ENCODE measurements around the gene SUCLG2. TPM values are rescaled to one million over a fixed set of nuclear protein-coding genes. Genes with fewer than 3 reads are reported as not detected.
"Not testable (repeated sequence)": the region's sequence is repeated elsewhere in the genome, so short reads cannot be mapped to it uniquely, and the experiment has no call there.

The SUCLG2 gene
- total RNA-seq, 1 donor from 2014 or later, result 63.6 TPM

DNA sequence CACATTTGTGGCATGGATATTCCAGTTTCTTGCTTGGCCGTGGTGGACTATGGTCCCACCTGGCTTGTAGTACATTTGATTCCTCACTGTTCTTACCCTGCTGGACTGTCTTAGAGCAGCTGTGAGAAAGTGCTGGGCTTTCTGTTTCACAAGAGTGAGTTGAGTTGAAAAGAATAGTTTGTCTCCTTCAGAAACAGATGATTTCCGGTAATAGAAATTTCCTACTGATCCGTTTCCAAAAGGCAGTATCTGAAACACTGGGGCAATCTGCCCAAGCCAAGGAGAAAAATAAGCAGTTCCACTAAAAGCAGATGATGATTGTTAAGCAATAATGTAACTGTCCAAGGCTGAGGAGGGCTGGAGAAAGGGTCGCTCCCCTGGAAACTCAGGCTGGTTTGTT, 96.0 kb downstream of the SUCLG2 start:
- no peaks in the 10 kb centered on the region for H3K4me1 ChIP-seq
- no peak for DNase-seq (ENCODE audit: low spot score)
- Mint-ChIP-seq H3K4me3 (no peak overlapping the region), H3K27ac (no peak overlapping the region), H3K9me3 (no peaks in the 10 kb centered on the region), H3K27me3 (ENCODE audit: insufficient read depth, low read depth) (peaks cover 3% of the 10 kb centered on the region), H3K4me1 (no peaks in the 10 kb centered on the region), H3K36me3 (peaks cover 5% of the 10 kb centered on the region)
- no peaks in the 10 kb centered on the region for H3K36me3 ChIP-seq
- H3K9me3 ChIP-seq (ENCODE audit: low read depth), result no peaks in the 10 kb centered on the region
- no peak overlapping the region for H3K4me3 ChIP-seq
- no peak overlapping the region for H3K4me2 ChIP-seq
- no peaks in the 10 kb centered on the region for H3F3A ChIP-seq (ENCODE audit: low read depth)
- H3K27ac ChIP-seq, result no peak overlapping the region
- no peak for TF ChIP-seq EZH2phosphoT487 (IDR thresholded peaks at IDR 0.05)
- no peaks in the 10 kb centered on the region for H3K79me2 ChIP-seq (ENCODE audit: low read depth)
- H4K20me1 ChIP-seq (ENCODE audit: low read depth), result no peaks in the 10 kb centered on the region
- no peak overlapping the region for H2AFZ ChIP-seq (replicated peaks)
- no peak overlapping the region for H3K9ac ChIP-seq
- no peaks in the 10 kb centered on the region for H3K27me3 ChIP-seq

DNA sequence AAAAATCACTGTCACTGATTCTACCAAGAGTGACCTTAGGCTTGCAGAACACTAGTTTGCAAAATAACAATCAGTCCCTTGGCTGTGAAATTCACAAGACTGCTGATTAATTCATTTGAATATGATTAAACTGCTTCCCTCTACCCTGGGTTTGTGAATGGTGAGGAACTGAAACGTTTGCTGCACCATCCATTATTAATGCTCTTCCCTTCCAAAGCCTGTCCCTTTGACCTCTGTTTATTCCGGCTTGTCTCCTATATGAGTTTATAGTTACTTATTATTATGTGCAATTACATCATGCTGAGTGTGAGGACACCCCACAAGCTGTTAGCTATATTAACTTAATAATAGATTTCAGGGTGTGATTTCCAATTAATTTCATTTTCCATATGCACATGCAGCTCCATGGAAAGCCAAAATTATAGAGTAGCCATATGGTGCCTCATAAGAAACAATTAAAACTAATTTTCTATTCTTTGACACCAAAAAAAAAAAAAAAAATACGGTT, 96.5 kb downstream of the SUCLG2 start:
- no peak overlapping the region for H3K27ac Mint-ChIP-seq
- H3K4me3 ChIP-seq, result no peak overlapping the region

DNA sequence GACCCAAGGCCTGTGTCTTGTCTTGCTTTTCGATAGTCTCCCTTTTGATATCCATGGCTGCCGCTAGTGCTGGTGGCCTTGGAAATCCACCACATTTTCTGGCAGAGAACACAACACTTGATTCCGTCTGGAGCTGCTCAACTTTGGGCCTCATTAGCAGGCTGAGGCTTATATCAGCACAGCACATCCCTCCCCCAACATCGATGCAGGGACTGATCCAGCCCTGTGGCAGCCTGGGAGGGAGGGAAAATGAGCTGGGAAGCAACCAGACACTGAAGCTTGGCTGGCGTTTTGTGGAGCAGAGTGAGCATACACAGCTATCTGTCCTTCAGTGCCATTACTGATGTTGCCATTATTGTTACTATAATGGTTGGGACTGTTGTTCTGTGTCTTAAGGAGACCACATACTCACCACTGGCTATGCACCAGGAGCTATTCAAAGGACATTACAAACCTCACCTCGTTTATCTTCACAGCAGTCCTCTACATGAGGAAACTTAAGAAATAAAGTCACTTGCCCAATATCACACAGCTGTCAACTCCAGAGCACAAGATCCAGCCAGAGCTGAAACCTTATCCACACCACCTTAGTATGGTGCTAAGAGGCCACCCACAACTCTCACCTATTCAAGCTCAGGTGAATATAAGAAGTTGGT, 102.9 kb downstream of the SUCLG2 start:
- no peaks in the 10 kb centered on the region for H3F3A ChIP-seq (ENCODE audit: low read depth)
- Mint-ChIP-seq H3K36me3 (peaks cover 7% of the 10 kb centered on the region), H3K27ac (no peak overlapping the region), H3K27me3 (ENCODE audit: insufficient read depth, low read depth) (peaks cover 3% of the 10 kb centered on the region), H3K4me3 (no peak overlapping the region), H3K9me3 (no peaks in the 10 kb centered on the region), H3K4me1 (peaks cover 9% of the 10 kb centered on the region)
- H4K20me1 ChIP-seq (ENCODE audit: low read depth), result no peaks in the 10 kb centered on the region
- H3K79me2 ChIP-seq (ENCODE audit: low read depth), result no peaks in the 10 kb centered on the region
- H3K9me3 ChIP-seq (ENCODE audit: low read depth), result no peaks in the 10 kb centered on the region
- no peak overlapping the region for H3K4me2 ChIP-seq
- no peaks in the 10 kb centered on the region for H3K36me3 ChIP-seq
- H3K9ac ChIP-seq, result no peak overlapping the region
- no peak overlapping the region for H3K27ac ChIP-seq
- H2AFZ ChIP-seq (replicated peaks), result no peak overlapping the region
- H3K4me3 ChIP-seq, result no peak overlapping the region
- TF ChIP-seq, protein P1, sequence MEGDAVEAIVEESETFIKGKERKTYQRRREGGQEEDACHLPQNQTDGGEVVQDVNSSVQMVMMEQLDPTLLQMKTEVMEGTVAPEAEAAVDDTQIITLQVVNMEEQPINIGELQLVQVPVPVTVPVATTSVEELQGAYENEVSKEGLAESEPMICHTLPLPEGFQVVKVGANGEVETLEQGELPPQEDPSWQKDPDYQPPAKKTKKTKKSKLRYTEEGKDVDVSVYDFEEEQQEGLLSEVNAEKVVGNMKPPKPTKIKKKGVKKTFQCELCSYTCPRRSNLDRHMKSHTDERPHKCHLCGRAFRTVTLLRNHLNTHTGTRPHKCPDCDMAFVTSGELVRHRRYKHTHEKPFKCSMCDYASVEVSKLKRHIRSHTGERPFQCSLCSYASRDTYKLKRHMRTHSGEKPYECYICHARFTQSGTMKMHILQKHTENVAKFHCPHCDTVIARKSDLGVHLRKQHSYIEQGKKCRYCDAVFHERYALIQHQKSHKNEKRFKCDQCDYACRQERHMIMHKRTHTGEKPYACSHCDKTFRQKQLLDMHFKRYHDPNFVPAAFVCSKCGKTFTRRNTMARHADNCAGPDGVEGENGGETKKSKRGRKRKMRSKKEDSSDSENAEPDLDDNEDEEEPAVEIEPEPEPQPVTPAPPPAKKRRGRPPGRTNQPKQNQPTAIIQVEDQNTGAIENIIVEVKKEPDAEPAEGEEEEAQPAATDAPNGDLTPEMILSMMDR (IDR thresholded peaks at IDR 0.05), result no peak
- TF ChIP-seq EZH2phosphoT487 (IDR thresholded peaks at IDR 0.05) (no peak), EZH2 (IDR thresholded peaks at IDR 0.05) (no peak)
- H3K27me3 ChIP-seq, result no peaks in the 10 kb centered on the region
- H3K4me1 ChIP-seq, result no peaks in the 10 kb centered on the region
- DNase-seq (ENCODE audit: low spot score), result no peak

More for the DNA sequence above, 96.5 kb downstream of the SUCLG2 start:
- H3K4me1 Mint-ChIP-seq, result no peaks in the 10 kb centered on the region
- H2AFZ ChIP-seq (replicated peaks), result no peak overlapping the region
- no peaks in the 10 kb centered on the region for H3K9me3 ChIP-seq (ENCODE audit: low read depth)
- H3K27ac ChIP-seq, result no peak overlapping the region
- peaks cover 3% of the 10 kb centered on the region for H3K27me3 Mint-ChIP-seq (ENCODE audit: insufficient read depth, low read depth)
- H3K4me2 ChIP-seq, result no peak overlapping the region
- DNase-seq (ENCODE audit: low spot score), result no peak
- H4K20me1 ChIP-seq (ENCODE audit: low read depth), result no peaks in the 10 kb centered on the region
- H3K9me3 Mint-ChIP-seq, result no peaks in the 10 kb centered on the region
- TF ChIP-seq, protein P1 (IDR thresholded peaks at IDR 0.05), result no peak
- TF ChIP-seq EZH2phosphoT487 (IDR thresholded peaks at IDR 0.05) (no peak), EZH2 (IDR thresholded peaks at IDR 0.05) (no peak)
- no peak overlapping the region for H3K9ac ChIP-seq
- peaks cover 5% of the 10 kb centered on the region for H3K36me3 Mint-ChIP-seq
- no peaks in the 10 kb centered on the region for H3K79me2 ChIP-seq (ENCODE audit: low read depth)
- no peak overlapping the region for H3K4me3 Mint-ChIP-seq
- H3K4me1 ChIP-seq, result no peaks in the 10 kb centered on the region
- H3F3A ChIP-seq (ENCODE audit: low read depth), result no peaks in the 10 kb centered on the region
- no peaks in the 10 kb centered on the region for H3K27me3 ChIP-seq
- H3K36me3 ChIP-seq, result no peaks in the 10 kb centered on the region

DNA sequence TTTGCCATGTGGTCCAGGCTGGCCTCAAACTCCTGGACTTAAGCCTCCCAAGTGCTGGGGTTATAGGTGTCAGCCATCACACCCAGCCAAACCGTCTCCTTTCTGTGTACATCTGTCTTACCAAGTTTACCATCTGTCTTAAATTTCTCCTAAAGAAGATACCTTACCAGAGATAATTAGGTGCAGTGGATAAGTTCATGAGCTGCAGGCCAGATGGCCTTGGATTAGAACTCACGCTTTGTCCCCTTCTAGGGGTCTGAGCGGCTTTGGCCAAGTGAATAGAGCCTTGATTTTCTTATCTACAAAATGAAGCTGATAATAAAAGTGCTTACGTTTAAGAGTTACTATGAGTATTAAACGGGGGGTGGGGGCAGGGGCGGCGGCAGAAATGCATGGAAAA, 103.9 kb downstream of the SUCLG2 start:
- H3K9me3 ChIP-seq (ENCODE audit: low read depth), result no peaks in the 10 kb centered on the region
- H3K4me3 Mint-ChIP-seq, result no peak overlapping the region
- no peaks in the 10 kb centered on the region for H3K36me3 ChIP-seq
- no peaks in the 10 kb centered on the region for H3K27me3 ChIP-seq
- H2AFZ ChIP-seq (replicated peaks), result no peak overlapping the region
- no peaks in the 10 kb centered on the region for H3K79me2 ChIP-seq (ENCODE audit: low read depth)
- H3K27ac Mint-ChIP-seq, result no peak overlapping the region
- peaks cover 3% of the 10 kb centered on the region for H3K27me3 Mint-ChIP-seq (ENCODE audit: insufficient read depth, low read depth)
- peaks cover 9% of the 10 kb centered on the region for H3K4me1 Mint-ChIP-seq
- no peak overlapping the region for H3K4me2 ChIP-seq
- TF ChIP-seq EZH2phosphoT487 (IDR thresholded peaks at IDR 0.05) (no peak), EZH2 (IDR thresholded peaks at IDR 0.05) (no peak)
- TF ChIP-seq, protein P1 (IDR thresholded peaks at IDR 0.05), result no peak
- no peak overlapping the region for H3K4me3 ChIP-seq
- DNase-seq (ENCODE audit: low spot score), result no peak
- peaks cover 7% of the 10 kb centered on the region for H3K36me3 Mint-ChIP-seq
- H4K20me1 ChIP-seq (ENCODE audit: low read depth), result no peaks in the 10 kb centered on the region
- H3K9me3 Mint-ChIP-seq, result no peaks in the 10 kb centered on the region
- no peaks in the 10 kb centered on the region for H3F3A ChIP-seq (ENCODE audit: low read depth)
- H3K9ac ChIP-seq, result no peak overlapping the region
- H3K27ac ChIP-seq, result no peak overlapping the region
- H3K4me1 ChIP-seq, result no peaks in the 10 kb centered on the region

DNA sequence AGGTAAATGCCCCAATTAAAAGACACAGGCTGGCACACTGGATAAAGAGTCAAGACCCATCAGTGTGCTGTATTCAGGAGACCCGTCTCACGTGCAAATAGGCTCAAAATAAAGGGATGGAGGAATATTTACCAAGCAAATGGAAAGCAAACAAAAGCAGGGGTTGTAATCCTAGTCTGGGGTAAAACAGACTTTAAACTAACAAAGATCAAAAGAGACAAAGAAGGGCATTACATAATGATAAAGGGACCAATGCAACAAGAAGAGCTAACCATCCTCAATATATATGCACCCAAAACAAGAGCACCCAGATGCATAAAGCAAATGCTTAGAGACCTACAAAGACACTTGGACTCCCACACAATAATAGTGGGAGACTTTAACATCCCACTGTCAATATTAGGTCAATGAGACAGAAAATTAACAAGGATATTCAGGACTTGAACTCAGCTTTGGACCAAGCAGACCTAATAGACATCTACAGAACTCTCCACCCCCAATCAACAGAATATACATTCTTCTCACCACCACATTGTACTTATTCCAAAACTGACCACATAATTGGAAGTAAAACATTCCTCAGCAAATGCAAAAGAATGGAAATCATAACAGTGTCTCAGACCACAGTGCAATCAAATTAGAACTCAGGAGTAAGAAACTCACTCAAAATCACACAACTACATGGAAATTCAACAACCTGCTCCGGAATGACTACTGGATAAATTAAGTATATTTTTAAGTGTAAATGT, 111.7 kb downstream of the SUCLG2 start:
- not testable (repeated sequence) for H3K79me2 ChIP-seq (ENCODE audit: low read depth); H3K27me3 Mint-ChIP-seq (ENCODE audit: insufficient read depth, low read depth); H3K4me3 Mint-ChIP-seq; H3K4me1 ChIP-seq; H2AFZ ChIP-seq (replicated peaks); DNase-seq (ENCODE audit: low spot score); H3K4me2 ChIP-seq; H3K27me3 ChIP-seq; H4K20me1 ChIP-seq (ENCODE audit: low read depth); H3K27ac Mint-ChIP-seq; H3K9ac ChIP-seq; H3K9me3 ChIP-seq (ENCODE audit: low read depth); H3F3A ChIP-seq (ENCODE audit: low read depth); H3K4me3 ChIP-seq; H3K27ac ChIP-seq; H3K4me1 Mint-ChIP-seq; H3K36me3 ChIP-seq
- H3K9me3 Mint-ChIP-seq, result peaks cover 14% of the 10 kb centered on the region
- peaks cover 12% of the 10 kb centered on the region for H3K36me3 Mint-ChIP-seq
